ENCODE results near the gene MTAP. TPM values are rescaled to one million over a fixed set of nuclear protein-coding genes. Genes with fewer than 3 reads are reported as not detected.

Gene MTAP
- polyA plus RNA-seq, 1 donor (not counting 4 experiments of a cell fraction or from before 2014, with no cell fraction given) = 48.7 TPM

GRCh38 chr9:21970800-21971640, 168.6 kb downstream of the MTAP start:
- Histone ChIP-seq H3K4me1 (ENCODE audit: control insufficient read depth, extremely low read depth, insufficient read depth, low read length) (peaks cover 12% of the 10 kb centered on the region), H2AFZ (ENCODE audit: control insufficient read depth, low read length) (no peak overlapping the region), H3K27ac (ENCODE audit: control insufficient read depth, insufficient read depth, low read length) (no peak overlapping the region), H3K79me2 (ENCODE audit: control insufficient read depth, insufficient read depth, low read length) (no peaks in the 10 kb centered on the region), H3K36me3 (ENCODE audit: control insufficient read depth in 2 of 2, extremely low read depth in 1 of 2, insufficient read depth in 2 of 2, low read length in 2 of 2) (peaks cover 5 to 13% of the 10 kb centered on the region in 2 experiments), H3K4me3 (ENCODE audit: control insufficient read depth in 2 of 3, extremely low read depth in 1 of 3, insufficient read depth in 2 of 3, low read depth in 1 of 3, low read length in 3 of 3) (no peak overlapping the region), H3K9me1 (ENCODE audit: control insufficient read depth, extremely low read depth, insufficient read depth, low read length) (no peaks in the 10 kb centered on the region), H3K27me3 (ENCODE audit: control insufficient read depth, extremely low read depth, insufficient read depth, low read length) (peaks cover 80% of the 10 kb centered on the region), H3K4me2 (ENCODE audit: control insufficient read depth, extremely low read depth, insufficient read depth, low read depth, low read length) (no peak overlapping the region), H3K9ac (ENCODE audit: control insufficient read depth, extremely low read depth, insufficient read depth, low read length) (no peak overlapping the region), H4K20me1 (ENCODE audit: control insufficient read depth, extremely low read depth, insufficient read depth, low read length) (no peaks in the 10 kb centered on the region), H3K9me3 (ENCODE audit: control insufficient read depth, low read depth, low read length) (peaks cover 22% of the 10 kb centered on the region)
- TF ChIP-seq EZH2 (IDR thresholded peaks at IDR 0.05; ENCODE audit: low read length) = no peak
- TF ChIP-seq, protein P1, sequence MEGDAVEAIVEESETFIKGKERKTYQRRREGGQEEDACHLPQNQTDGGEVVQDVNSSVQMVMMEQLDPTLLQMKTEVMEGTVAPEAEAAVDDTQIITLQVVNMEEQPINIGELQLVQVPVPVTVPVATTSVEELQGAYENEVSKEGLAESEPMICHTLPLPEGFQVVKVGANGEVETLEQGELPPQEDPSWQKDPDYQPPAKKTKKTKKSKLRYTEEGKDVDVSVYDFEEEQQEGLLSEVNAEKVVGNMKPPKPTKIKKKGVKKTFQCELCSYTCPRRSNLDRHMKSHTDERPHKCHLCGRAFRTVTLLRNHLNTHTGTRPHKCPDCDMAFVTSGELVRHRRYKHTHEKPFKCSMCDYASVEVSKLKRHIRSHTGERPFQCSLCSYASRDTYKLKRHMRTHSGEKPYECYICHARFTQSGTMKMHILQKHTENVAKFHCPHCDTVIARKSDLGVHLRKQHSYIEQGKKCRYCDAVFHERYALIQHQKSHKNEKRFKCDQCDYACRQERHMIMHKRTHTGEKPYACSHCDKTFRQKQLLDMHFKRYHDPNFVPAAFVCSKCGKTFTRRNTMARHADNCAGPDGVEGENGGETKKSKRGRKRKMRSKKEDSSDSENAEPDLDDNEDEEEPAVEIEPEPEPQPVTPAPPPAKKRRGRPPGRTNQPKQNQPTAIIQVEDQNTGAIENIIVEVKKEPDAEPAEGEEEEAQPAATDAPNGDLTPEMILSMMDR (optimal IDR thresholded peaks at IDR 0.05 in 1 of 3, IDR thresholded peaks at IDR 0.05 in 1 of 3, conservative IDR thresholded peaks at IDR 0.05 in 1 of 3; ENCODE audit: extremely low read depth in 1 of 3, insufficient read depth in 2 of 3, low read length in 3 of 3) = no peak
- FAIRE-seq (no peak), DNase-seq (ENCODE audit: low read depth, low spot score) (no peak)
- dilution Hi-C loops (cut with MboI; ENCODE audit: extremely low pct_ligation_motif_present, low sequenced_read_pairs) = no loop called here

DNA sequence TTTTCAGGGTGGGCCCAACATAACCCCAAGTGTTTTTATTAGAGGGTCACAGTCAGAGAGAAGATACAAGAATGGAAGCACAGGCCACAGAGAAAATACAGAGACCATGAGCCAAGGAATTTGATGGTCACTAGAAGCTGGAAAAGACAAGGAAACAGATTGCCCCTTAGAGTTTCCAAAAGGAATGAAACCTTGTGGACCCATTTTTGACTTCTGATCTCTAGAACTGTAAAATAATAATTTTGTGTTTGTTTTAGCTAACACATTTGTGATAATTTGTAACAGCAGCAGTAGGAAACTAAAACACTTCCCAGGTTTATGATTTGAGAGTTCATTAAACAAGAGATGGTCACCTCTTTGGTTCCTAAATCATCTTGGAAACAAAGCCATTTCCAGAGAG, 169.9 kb downstream of the MTAP start:
- Histone ChIP-seq H3K4me1 (ENCODE audit: control insufficient read depth, extremely low read depth, insufficient read depth, low read length) (peaks cover 12% of the 10 kb centered on the region), H3K4me2 (ENCODE audit: control insufficient read depth, extremely low read depth, insufficient read depth, low read depth, low read length) (no peak overlapping the region), H3K27me3 (ENCODE audit: control insufficient read depth, extremely low read depth, insufficient read depth, low read length) (peaks cover 89% of the 10 kb centered on the region), H2AFZ (ENCODE audit: control insufficient read depth, low read length) (no peak overlapping the region), H3K36me3 (ENCODE audit: control insufficient read depth in 2 of 2, extremely low read depth in 1 of 2, insufficient read depth in 2 of 2, low read length in 2 of 2) (peaks cover 5 to 13% of the 10 kb centered on the region in 2 experiments), H3K9me1 (ENCODE audit: control insufficient read depth, extremely low read depth, insufficient read depth, low read length) (no peaks in the 10 kb centered on the region), H3K9ac (ENCODE audit: control insufficient read depth, extremely low read depth, insufficient read depth, low read length) (no peak overlapping the region), H3K9me3 (ENCODE audit: control insufficient read depth, low read depth, low read length) (peaks cover 22% of the 10 kb centered on the region), H3K79me2 (ENCODE audit: control insufficient read depth, insufficient read depth, low read length) (no peaks in the 10 kb centered on the region), H4K20me1 (ENCODE audit: control insufficient read depth, extremely low read depth, insufficient read depth, low read length) (no peaks in the 10 kb centered on the region), H3K27ac (ENCODE audit: control insufficient read depth, insufficient read depth, low read length) (no peak overlapping the region), H3K4me3 (ENCODE audit: control insufficient read depth in 2 of 3, extremely low read depth in 1 of 3, insufficient read depth in 2 of 3, low read depth in 1 of 3, low read length in 3 of 3) (no peak overlapping the region)
- no peak for DNase-seq (ENCODE audit: low read depth, low spot score)
- dilution Hi-C loops (cut with MboI; ENCODE audit: extremely low pct_ligation_motif_present, low sequenced_read_pairs) = no loop called here
- TF ChIP-seq, protein P1 (optimal IDR thresholded peaks at IDR 0.05 in 1 of 3, IDR thresholded peaks at IDR 0.05 in 1 of 3, conservative IDR thresholded peaks at IDR 0.05 in 1 of 3; ENCODE audit: extremely low read depth in 1 of 3, insufficient read depth in 2 of 3, low read length in 3 of 3) = no peak
- TF ChIP-seq EZH2 (IDR thresholded peaks at IDR 0.05; ENCODE audit: low read length) = no peak
- no peak for FAIRE-seq
